HG03521 (cell line): ENCODE results near the gene OLIG2.

Experiments used
- ATAC-seq: cut with Tn5 transposase; IDR thresholded peaks from one replicate; pipeline ENCODE4 v1.9.1; 2021; ENCODE audit warnings: mild to moderate bottlenecking, moderate library complexity; ENCODE audit not compliant: unreplicated experiment

The OLIG2 gene

DNA sequence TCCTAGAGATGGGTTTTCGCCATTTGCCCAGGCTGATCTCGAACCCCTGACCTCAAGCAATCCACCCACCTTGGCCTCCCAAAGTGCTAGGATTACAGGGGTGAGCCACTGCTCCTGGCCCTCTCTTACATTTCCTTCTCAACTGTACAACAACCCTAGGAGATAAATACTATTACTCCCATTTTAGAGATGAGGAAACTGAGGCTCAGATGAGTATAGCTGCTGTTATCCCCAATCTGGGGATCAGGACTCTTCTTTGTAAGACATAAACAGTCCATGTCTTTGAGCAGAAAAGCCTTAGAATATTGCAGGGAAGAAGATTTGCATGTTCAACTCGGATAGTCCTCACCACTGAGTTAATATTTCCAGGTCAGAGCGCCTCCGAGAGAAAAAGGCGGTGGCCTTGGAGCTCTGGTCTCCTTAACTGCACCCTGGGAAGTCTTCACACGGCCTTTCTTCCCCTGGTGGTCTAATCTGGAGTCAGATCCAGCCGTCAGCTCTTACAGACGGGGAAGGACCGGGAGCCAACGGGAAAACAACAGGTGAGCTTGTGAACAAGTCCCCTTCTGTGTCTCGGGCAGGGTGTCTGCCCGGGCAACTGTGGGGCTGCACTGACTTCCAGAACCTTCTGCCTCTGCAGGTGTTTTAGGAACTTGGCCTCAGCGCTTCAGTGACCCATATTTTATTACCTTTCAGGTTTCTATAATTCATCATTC, 38.3 kb downstream of the OLIG2 start:
- no peak for ATAC-seq

GRCh38 chr21:33064623-33065390, 39.1 kb downstream of the OLIG2 start:
- ATAC-seq = no peak

- ATAC-seq = no peak
Measured at GRCh38 chr21:33067043-33067442, 41.3 kb downstream of the OLIG2 start.

DNA sequence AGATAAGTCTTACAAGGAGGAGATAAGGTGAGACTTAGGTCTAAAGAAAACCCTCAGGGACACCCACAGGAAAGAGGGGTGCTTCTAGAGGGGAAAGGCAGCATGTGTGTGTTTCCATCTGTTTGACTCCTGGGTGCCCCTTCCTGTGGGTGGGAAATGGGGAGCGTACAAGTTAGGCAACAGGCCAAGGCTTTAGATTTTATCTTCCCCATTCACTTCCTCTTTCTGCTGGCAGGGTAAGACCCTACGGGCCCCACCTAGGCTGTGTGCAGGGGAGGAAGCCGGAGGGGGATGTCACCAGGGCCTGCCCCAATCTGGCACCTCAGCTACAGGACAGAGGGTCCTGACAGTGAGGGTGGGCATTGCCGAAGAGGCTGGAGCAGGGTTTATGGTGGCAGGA, 41.7 kb downstream of the OLIG2 start:
- no peak for ATAC-seq

- no peak for ATAC-seq
Measured at GRCh38 chr21:33069243-33069642, 43.5 kb downstream of the OLIG2 start.

- no peak for ATAC-seq
Measured at GRCh38 chr21:33069645-33069993, 43.9 kb downstream of the OLIG2 start.

DNA sequence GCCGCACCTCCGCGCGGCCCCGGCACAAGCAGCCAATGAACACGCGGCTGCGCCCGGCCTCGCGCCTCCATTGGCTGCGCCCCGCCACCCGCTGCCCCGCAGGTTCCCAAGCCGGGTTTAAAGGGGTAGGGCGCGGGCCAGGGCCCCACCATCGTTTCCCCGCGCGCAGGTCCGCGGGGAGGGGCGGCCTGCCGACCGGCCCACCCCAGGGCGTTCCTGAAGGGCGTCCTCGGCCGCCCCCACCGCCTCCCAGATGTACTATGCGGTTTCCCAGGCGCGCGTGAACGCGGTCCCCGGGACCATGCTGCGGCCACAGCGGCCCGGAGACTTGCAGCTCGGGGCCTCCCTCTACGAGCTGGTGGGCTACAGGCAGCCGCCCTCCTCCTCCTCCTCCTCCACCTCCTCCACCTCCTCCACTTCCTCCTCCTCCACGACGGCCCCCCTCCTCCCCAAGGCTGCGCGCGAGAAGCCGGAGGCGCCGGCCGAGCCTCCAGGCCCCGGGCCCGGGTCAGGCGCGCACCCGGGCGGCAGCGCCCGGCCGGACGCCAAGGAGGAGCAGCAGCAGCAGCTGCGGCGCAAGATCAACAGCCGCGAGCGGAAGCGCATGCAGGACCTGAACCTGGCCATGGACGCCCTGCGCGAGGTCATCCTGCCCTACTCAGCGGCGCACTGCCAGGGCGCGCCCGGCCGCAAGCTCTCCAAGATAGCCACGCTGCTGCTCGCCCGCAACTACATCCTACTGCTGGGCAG, 44.4 kb downstream of the OLIG2 start, which contains the start of gene OLIG1:
TSS of gene OLIG1 (plus strand) at position 148 of the 750 bp plus-strand sequence. CDS start at position 254, 106 bp downstream.
- peak; percentile 45 for ATAC-seq

DNA sequence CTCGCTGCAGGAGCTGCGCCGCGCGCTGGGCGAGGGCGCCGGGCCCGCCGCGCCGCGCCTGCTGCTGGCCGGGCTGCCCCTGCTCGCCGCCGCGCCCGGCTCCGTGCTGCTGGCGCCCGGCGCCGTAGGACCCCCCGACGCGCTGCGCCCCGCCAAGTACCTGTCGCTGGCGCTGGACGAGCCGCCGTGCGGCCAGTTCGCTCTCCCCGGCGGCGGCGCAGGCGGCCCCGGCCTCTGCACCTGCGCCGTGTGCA, 44.9 kb downstream of the OLIG2 start:
- ATAC-seq = no peak

- no peak for ATAC-seq
Measured at GRCh38 chr21:33070998-33071769, 45.4 kb downstream of the OLIG2 start.

GRCh38 chr21:33071770-33072306, 46.1 kb downstream of the OLIG2 start:
- ATAC-seq = no peak

- ATAC-seq = no peak
Measured at GRCh38 chr21:33073636-33074035, 47.9 kb downstream of the OLIG2 start.

DNA sequence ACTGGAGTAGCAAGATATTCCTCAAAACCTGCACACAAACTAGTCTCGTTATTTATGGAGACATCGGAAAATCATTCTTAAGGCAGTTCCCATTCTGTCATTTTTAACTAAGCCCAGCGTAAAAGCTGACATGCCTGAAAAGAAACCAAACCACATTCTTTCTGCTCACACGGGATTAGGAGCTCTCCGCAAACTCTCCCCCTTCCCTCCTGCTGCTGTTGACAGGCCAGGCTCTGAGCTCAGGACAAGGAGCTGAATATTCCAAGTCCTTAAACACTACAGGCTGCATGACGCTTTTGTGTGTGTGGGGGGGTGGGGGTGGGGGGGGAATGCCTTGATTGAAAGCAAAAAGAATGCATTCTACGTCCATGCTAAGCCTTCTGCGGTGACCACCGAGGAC, 49.4 kb downstream of the OLIG2 start:
- no peak for ATAC-seq

GRCh38 chr21:33075596-33076195, 50.0 kb downstream of the OLIG2 start:
- no peak for ATAC-seq

GRCh38 chr21:33076600-33077329, 51.0 kb downstream of the OLIG2 start:
- ATAC-seq = no peak
